ENCODE measurements around the gene DUSP7. TPM values are rescaled to one million over a fixed set of nuclear protein-coding genes. Genes with fewer than 3 reads are reported as not detected.

DUSP7 gene
- total and polyA plus RNA-seq, 2 donors from 2014 or later: 10.1 to 19.8 TPM

DNA sequence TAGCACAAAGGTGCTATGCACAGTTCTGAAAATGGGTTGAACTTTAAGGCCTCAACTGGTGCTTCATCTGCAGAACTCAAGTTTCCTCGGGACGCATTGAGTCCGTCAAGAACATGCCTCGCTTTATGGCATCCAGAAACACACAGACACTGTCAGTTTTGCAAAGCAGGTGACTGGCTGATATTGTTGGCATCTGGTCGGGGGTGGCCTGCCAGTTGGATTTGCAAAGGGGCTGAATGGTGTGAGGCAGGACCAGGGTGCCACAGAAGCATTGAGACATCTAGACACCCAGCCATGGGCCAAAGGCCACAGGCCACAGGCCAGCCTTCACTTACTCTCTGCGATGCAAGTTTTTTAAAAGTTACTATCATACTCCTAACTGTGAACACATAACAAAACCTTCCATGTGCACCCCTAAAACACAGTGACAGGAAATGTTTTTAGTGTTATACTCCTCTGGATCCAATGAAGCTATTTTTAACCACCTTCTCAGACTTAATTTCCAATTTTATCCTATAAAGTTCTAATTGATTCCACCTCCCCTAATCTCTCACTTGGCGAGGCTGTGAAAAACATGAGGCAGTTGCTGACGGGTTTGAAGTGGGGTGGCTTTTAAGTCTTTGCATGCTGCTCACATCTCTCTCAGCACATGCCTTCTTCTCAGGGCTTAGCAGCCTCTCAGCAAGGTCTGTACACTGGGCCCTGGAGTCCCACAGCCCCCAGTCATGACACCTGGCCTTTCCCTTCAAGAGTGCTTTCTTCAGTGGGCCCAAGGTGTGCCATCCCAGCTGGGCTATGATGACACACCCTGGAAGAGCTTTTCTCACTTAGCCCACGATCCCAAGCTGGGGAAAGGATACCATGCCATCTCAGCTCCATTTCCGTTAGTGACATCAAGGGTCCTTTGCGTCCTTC lies 38.5 kb upstream of the DUSP7 start:
- Histone ChIP-seq H3K36me3 (ENCODE audit: control insufficient read depth in 2 of 3, insufficient read depth in 3 of 3, low read length in 3 of 3) (no peaks in the 10 kb centered on the region), H3K27ac (ENCODE audit: low read depth in 2 of 2, low read length in 2 of 2) (no peak overlapping the region), H3K9ac (ENCODE audit: low read length in 3 of 3) (no peak overlapping the region), H3K27me3 (ENCODE audit: control insufficient read depth, insufficient read depth, low read length) (no peaks in the 10 kb centered on the region), H3K9me3 (ENCODE audit: control insufficient read depth in 2 of 3, insufficient read depth in 1 of 3, low read length in 3 of 3) (no peaks in the 10 kb centered on the region), H3K4me3 (ENCODE audit: low read length in 3 of 3) (no peak overlapping the region), H3K4me1 (ENCODE audit: control insufficient read depth in 2 of 3, insufficient read depth in 2 of 3, low read depth in 1 of 3, low read length in 3 of 3) (peaks cover 0 to 4% (median 0%) of the 10 kb centered on the region in 3 donors)
- intact Hi-C loops (cut with DNase I): no loop called here
- TF ChIP-seq CTCF (IDR thresholded peaks at IDR 0.05; ENCODE audit: borderline replicate concordance, extremely low read depth, insufficient read depth): no peak
- FAIRE-seq (no peak), DNase-seq (peak in 1 of 5 donors; percentile 47)

DNA sequence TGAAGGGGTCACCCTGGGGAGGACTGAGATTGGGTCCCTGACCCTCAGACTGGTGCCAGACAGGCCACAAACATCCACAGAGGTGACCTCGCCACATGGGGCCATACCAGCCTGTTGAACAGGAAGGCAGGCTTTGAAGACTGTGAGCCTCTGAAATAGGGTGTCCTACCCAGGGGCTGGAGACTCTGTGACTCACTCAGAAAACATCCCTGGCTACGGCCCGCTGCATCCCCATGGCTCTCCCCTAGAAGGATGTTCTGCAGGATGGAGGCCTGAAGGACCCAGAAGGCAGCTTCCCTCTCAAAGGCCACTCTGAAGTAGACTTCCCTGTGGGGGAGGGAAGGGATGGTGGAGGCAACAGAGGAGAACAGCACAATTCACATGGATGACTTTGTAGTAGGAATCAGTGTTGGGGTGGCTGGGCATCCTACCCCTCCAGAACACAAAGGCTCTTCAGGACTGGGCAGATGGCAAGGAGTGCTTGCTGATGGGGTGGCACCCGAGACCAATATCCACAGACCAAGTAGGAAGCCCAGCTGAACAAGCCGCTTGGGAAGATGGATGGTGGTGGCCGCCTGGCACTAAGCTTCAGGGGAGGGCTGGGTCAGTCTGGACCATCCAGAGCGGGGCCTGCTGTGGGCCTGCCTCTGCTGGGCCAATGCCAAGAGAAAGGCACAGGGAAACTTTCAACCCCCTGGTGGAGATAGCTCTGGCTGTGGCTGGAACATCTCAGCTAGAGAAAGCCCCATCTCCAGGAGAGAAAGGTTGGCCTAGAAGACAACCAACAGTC lies 37.6 kb upstream of the DUSP7 start:
- no peak for TF ChIP-seq CTCF (IDR thresholded peaks at IDR 0.05; ENCODE audit: borderline replicate concordance, extremely low read depth, insufficient read depth)
- Histone ChIP-seq H3K4me3 (ENCODE audit: low read length in 3 of 3) (no peak overlapping the region), H3K9me3 (ENCODE audit: control insufficient read depth in 2 of 3, insufficient read depth in 1 of 3, low read length in 3 of 3) (no peaks in the 10 kb centered on the region), H3K4me1 (ENCODE audit: control insufficient read depth in 2 of 3, insufficient read depth in 2 of 3, low read depth in 1 of 3, low read length in 3 of 3) (peaks cover 0 to 11% (median 3%) of the 10 kb centered on the region in 3 donors), H3K36me3 (ENCODE audit: control insufficient read depth in 2 of 3, insufficient read depth in 3 of 3, low read length in 3 of 3) (no peaks in the 10 kb centered on the region), H3K9ac (ENCODE audit: low read length in 3 of 3) (no peak overlapping the region), H3K27ac (ENCODE audit: low read depth in 2 of 2, low read length in 2 of 2) (no peak overlapping the region), H3K27me3 (ENCODE audit: control insufficient read depth, insufficient read depth, low read length) (no peaks in the 10 kb centered on the region)
- peak in 1 of 5 donors; percentile 88 for DNase-seq
- intact Hi-C loops (cut with DNase I): no loop called here
- no peak for FAIRE-seq

DNA sequence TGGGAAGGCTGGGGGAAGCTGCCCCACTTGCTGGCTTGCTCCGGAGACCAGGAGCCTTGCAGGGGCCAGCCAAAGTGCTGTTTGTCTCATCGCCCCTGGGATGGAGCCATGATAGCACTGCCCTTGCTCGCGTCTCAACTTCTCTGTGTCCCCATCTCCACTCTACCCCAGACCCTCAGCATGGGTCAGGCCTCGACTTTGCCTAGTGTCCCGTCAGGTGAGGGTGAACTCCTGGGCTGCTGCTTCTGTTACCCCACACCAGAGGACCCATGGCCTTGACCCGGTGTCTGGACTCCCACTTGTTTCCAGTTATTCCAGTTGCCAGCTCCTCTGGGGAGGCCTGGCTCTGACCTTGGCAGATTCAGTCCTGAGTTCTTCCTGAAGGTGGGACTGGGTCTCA lies 36.5 kb upstream of the DUSP7 start:
- H3K4me3 ChIP-seq (ENCODE audit: low read length in 3 of 3): no peak overlapping the region
- FAIRE-seq: no peak
- no peak overlapping the region for H3K27ac ChIP-seq (ENCODE audit: low read depth in 2 of 2, low read length in 2 of 2)
- H3K27me3 ChIP-seq (ENCODE audit: control insufficient read depth, insufficient read depth, low read length): no peaks in the 10 kb centered on the region
- H3K9me3 ChIP-seq (ENCODE audit: control insufficient read depth in 2 of 3, insufficient read depth in 1 of 3, low read length in 3 of 3): no peaks in the 10 kb centered on the region
- no peak overlapping the region for H3K9ac ChIP-seq (ENCODE audit: low read length in 3 of 3)
- peak in 1 of 5 donors; percentile 45 for DNase-seq
- intact Hi-C loops (cut with DNase I): no loop called here
- H3K4me1 ChIP-seq (ENCODE audit: control insufficient read depth in 2 of 3, insufficient read depth in 2 of 3, low read depth in 1 of 3, low read length in 3 of 3): peaks cover 0 to 17% (median 10%) of the 10 kb centered on the region in 3 donors
- no peak for TF ChIP-seq CTCF (IDR thresholded peaks at IDR 0.05; ENCODE audit: borderline replicate concordance, extremely low read depth, insufficient read depth)
- no peaks in the 10 kb centered on the region for H3K36me3 ChIP-seq (ENCODE audit: control insufficient read depth in 2 of 3, insufficient read depth in 3 of 3, low read length in 3 of 3)
